Renal cortex interstitium (tissue), 11 donors: ENCODE results near the gene LIMA1. TPM values are rescaled to one million over a fixed set of nuclear protein-coding genes. Genes with fewer than 3 reads are reported as not detected.

Experiments
- DNase-seq, 11 donors: peaks; one replicate each; pipeline ENCODE4 v3.0.0-alpha.2; 2013; ENCODE audit warnings: low read depth in 9 of 11, low spot score in 4 of 11; ENCODE audit errors: extremely low read depth in 1 of 11
- polyA plus RNA-seq, 3 donors: library from polyadenylated mRNA; unstranded; fragments of 120-200 nt; gene quantifications; one replicate each; pipeline ENCODE4 v1.2.1, GENCODE V29; 2013; ENCODE audit not compliant: insufficient read length in 3 of 3

Gene LIMA1
- polyA plus RNA-seq, 3 donors, result 76.3 to 97.0 (median 83.8) TPM

DNA sequence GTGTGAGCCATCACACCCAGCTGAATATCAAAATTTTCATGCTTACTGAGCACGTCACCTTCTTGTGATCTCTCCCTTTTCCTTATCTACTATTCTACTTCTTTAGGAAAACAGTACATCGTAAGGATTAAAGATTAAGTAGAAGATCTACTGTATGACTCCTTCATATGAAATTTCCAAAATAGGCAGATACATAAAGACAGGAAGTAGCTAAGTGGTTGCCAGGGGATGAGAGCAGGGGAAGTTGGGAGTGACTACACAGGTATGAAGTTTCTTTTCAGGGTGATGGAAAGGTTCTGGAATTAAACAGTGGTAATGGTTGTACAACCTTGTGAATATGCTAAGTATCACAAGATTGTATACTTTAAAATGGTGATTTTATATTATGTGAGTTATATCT, 79.6 kb downstream of the LIMA1 start:
- DNase-seq, result no peak

DNA sequence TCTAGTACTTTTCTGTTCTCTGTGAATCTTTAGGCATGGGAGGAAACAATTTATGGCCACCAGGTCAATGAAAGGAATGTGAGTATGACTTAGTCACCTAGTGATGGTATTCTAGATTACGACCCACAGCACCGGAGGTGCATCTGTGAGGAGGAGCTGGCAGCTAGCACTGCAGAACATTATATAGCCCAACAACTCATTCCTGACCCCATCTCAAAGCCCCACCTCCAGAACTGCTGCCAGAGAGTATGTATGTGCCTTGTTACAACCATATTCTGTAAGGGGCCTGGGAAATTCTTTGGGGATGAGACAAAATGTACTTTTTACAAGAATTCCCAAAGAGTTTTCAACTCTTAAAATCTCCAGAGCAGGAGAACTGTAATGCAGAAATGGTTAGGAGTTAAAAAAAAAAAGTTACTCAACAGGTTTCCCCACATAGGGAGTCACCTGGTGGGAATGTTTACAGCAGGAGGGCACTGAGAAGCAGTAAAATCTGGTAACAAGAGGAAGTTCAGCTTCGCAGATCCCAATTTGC, 81.3 kb downstream of the LIMA1 start:
- peak in 5 of 11 donors; percentile 23 to 64 (median 60) for DNase-seq

DNA sequence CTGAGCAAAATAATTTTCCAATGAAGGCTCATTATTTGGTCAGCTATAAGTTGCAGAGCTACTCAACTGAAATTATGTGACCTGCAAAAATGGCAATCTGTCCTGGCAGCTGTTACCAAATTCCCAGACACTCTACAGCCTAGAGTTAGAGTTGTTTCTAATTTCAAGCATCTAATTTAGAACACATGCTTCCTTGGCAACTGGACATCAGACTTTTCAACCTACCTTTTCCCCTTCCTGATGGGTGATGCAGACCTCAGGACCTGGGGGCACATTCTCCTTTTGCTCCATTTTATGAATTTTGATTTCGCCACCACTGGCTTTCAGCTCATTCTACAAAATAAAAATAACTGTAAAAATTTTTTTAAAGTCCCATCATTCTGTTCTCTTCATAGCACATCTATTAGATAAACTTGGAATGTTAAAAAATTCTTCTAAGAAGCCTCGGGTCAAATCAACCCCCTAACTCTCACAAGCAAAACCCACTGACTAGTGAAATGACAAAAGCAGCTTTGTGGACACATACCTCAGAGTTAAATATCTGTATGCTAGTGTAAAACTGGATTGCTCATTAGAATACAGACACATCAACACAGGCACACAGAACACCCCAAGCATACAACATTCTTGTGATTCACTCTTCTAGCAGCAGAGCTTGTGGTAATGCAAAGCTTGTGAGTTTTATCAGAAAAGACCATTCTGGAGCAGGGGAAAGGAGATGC, 82.6 kb downstream of the LIMA1 start:
- no peak for DNase-seq

DNA sequence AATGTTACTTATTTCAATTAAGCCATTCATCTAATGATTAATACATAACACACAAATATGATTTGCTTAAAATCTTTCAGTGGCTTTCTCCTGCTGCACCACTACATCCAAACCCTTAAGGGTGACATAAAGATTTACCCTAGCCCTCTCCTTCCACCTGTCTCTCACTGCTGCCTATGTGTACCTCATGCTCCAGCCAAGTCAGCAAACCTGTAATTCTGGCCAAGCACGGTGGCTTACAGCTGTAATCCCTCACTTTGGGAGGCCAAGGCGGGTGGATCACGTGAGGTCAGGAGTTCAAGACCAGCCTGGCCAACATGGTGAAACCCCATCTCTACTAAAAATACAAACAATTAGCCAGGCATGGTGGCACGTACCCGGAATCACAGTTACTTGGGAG, 84.5 kb downstream of the LIMA1 start:
- DNase-seq, result no peak

DNA sequence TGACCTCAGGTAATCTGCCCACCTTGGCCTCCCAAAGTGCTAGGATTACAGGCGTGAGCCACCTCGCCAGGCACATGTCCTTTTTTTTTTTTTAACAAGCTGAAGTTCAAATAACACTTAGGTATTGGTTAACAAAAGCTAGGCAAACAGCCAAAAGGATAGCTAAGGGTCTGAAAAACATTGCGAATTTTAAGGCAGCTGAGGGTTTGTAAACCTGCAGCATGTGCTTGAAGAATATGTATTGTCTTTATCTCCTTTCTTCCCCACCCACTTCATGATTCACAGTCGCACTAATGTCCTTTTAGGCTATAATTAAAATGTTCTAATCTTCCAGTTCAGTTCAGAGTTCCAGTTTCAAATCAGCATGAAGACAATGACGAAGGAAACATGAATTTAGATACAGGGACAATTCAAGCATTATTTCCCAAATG, 86.0 kb downstream of the LIMA1 start:
- DNase-seq, result no peak

DNA sequence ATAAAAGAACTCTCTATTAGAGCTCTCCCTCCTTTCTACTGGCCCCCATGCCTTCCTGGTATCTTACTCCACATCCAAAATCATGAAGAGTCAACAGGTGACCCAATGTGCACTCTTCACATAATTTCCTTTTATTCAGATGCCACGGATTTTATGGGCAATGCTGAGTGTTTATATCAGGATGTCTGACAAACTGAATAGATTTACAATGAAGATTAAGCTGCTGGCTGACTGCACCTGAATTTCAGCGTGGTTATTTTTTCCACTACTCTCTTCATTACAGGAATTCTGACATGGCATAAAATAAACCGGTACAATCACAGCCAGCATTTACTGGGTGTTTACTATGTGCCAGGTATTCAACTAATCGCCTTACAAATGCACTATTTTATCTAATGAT, 86.8 kb downstream of the LIMA1 start:
- no peak for DNase-seq

DNA sequence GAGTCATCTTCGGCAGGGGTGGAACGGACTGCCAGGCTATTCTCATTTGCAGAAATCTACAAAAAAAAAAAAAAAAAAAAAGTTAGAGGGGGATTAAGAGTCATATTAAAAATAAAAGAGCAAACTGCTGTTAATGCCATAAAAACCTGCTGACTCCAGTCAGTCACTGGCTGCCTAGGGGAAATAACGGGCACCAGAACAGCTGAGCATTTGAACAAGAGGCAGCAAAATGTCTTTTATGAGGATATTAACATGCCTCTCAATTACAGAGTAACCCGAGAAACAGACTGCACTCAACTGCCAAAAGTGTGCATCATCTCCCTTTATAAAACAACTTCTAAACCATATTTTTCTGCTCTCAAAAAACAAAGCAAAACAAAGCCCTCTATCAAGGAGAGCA, 87.5 kb downstream of the LIMA1 start:
- DNase-seq, result no peak

DNA sequence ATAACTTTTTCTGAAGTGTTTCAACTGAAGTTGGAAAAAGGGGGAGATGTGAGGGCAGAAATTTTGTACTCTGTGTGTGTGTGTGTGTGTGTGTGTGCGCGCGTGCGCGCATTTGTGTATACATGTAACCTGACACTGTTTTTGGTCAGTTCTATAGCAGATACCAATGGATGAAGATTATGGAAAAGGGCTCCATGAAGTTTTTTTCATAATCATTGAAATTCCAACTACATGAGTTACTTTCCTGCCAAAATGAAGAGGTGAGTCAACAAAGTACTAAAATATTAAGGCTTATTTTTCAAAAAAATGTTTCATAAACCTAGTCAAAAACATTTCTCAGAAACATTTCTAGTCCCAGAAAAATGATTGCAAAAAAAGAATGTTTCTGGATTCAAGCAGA, 90.4 kb downstream of the LIMA1 start:
- DNase-seq, result no peak

DNA sequence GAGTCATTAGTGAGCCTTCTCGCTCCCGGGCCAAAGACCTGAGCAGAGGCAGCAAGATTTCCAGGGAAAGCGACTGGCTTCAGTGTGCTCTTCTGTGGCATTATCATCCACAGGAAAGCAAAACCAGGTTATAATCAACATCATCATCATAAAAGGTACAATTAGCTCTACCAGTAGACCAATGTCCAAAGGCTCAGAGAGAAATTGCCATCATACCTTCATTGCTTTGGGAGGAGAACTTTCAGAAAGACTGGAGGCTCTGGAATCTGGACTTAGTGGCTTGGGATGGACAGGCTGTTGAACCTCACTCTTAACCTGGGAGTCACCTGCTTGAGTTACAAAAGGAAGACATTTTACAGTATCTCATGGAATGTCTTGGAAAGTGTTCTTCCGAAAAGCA, 91.1 kb downstream of the LIMA1 start:
- DNase-seq, result no peak

DNA sequence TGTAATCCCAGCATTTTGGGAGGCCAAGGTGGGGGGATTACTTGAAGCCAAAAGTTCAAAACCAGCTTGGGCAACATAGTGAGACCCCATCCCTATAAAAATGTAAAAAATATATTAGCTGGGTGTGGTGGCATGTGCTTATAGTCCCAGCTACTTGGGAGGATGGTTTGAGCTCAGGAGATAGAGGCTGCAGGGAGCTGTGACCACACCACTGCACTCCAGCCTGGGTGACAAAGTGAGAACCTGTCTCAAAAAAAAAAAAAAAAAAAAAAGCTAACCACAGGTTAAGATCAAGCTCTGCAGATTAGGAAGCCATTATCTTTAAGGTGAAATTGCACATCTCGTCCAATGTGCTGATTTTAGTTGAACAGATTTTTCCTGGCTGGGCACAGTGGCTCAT, 92.5 kb downstream of the LIMA1 start:
- no peak for DNase-seq

DNA sequence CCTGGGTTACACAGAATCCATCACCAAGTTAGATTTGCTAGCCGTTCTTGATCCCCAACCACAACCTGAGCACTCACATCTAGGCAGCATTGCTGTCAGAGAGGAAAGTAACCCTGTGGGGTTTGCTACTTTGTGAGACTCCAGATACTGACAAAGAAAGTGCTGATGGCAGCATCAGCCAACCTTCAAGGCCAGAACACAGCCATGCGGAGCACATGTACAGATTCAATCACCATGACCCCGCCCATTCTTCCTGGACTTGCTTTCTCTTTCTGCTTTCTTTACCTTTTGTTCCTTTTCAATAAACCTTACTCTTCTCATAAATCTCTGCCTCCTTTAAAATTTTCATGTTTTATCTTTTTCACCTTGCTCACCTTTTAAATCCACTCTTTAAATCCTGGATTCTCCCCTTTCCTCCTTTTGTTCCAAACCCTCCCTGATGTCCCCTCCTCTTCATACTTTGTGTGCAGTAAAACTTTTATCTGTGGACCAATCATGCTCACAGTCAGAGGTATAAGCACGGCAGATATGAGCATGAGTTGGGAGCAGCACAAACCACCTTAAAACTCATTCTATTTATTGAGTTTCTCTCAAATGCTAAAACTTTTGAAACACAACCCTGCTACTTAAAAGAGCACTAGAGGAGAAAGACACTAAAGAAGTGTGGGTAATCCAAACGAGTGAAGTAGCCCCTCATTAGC, 94.3 kb downstream of the LIMA1 start:
- no peak for DNase-seq

DNA sequence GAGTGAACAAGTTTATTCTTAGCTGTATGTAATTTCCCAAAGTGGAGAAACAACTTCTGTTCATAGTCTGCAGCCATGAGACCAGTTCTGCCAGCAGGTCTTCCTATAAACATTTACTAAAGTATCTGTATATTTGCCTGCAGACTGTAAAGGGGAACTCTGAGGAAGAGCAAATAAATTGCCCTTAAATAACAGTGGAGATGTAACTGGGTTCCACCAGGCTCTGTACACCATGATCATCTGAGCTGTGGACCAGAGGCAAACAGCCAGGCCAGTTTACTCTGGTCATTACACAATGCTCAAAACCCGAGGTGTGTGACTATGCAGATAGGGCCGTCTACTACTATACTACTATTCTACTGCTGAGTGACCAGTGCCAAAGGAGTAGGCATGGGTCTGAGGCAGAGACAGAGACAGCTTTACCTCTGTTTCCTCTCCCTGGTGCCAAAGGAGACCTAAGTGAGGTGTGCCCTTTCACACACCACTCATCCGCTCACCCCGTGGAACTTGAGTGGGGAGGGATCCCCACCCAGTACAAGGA, 95.0 kb downstream of the LIMA1 start:
- DNase-seq, result no peak

DNA sequence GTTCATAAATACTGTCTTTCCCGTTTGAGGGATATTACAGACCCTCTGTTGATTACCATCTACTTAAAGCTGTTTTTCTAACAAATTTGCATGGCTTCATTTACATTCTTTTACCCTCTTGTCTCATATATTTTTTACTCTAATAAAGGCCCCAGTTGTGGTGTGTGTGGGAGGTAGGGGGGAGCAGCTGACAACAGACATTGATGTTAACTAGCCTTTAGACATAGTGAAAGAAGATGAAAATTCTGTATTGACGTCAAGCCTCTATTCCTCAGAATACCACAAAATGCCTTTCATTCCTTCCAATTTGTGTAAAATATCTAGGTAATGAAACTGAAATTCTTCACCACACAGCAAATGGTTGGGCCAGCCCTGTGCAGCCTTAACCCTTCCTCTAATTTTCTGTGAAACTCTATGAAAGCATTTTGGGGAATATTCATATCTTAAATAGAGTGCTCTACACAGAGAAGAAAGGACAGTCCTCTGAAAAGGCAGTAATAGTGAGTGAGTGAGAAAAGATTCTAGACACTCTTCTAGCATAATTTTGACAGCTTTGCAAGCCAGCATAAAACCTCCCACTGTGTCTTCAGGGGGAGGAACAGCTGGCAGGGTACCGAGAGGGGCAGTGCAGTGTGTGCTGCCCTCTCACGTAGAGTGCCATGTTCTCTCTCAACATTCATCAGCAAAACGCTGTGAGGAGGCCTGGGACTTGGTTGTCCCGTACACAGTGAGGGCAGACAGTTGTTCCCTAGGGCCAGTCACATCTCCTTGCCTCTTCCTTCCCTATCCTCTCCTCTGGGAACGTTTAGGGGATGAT, 96.0 kb downstream of the LIMA1 start:
- no peak for DNase-seq

DNA sequence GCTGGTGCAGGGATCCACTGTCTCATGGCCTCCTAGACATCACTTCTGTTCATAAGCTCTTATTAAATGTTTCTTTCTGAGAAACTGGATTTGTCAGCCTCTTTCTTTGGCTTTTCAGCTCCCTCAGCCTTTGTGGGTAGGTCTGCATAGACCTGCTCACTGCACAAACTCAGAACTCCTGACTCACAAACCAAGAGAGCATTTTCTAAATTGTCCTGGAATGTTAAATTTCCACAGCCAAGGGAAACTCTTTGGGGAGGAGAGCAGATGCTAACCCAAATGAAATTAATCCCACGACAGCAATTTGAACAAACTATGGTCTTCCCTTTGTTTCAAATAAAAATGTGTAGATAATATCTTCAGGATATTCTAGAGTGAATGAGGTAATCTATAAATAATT, 96.6 kb downstream of the LIMA1 start:
- DNase-seq, result no peak

DNA sequence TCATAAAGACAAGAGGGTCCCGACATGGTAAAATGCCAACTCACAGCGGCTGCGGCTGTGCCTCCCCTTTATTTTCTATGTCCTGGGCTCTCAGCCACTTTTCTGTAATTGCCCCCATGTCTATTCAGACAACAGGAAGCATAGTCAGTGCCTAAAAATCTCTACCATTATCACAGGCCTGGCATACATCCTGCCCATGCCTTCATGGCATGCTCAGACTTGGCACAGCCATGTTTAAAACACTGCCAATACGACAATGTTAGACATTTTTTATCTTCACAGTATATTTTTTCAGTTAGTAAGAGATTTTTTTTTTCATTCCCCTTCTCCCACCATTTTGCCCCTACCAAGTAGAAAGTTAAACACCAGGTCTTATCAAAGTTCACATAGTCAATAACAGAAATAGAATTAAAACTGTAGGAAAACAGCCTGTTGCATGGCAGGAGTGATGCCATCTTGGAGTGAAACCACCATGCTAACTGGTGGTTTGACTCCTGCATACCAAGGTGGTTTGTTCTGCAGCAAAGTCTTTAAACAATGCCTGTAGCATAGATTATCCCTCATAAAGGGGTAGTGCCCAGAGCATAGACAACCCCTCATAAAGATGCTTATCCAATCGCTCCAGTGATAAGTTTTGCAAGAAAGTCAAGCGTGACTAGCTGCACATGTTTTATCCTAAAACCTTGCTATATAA, 97.2 kb downstream of the LIMA1 start:
- no peak for DNase-seq

DNA sequence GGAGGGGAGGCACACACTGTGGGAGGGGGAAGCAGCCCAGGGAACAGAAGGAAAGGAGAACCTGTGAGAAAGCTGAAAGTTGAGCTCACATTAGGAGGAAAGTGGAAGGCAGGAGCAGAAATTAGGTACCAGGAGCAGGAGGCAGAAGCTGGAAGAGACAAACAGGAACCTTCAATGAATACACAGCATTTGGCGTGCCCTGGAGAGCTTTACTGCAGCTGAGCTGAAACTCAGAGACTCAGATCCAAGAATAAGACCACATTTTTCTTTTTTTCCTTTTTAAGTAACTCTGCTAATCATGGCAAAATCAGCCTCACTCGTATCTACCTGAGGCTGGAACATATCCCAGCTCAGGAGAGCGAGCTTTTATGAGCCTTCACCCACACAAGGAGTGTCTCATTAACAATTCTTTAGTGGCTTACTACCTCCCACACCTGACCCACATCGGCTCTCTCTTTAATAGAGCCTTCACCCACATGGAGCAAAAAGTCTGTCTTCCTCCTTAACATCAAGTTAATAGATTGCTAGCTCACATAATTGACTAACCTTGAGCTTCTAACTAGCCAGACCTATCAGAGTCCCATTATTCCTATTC, 97.9 kb downstream of the LIMA1 start:
- no peak for DNase-seq

DNA sequence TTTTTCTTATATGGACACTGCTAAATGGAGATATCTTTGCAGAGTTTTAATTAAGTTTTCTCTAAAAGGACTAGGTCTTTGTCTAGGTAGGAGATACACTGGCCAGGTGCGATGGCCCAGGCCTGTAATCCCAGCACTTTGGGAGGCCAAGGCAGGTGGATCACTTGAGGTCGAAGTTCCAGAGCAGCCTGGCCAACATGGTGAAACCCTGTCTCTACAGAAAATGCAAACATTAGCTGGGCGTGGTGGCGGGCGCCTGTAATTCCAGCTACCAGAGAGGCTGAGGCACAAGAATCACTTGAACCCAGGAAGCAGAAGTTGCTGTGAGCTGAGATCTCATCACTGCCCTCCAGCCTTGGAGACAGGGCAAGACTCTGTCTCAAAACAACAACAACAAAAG, 99.1 kb downstream of the LIMA1 start:
- DNase-seq, result no peak

DNA sequence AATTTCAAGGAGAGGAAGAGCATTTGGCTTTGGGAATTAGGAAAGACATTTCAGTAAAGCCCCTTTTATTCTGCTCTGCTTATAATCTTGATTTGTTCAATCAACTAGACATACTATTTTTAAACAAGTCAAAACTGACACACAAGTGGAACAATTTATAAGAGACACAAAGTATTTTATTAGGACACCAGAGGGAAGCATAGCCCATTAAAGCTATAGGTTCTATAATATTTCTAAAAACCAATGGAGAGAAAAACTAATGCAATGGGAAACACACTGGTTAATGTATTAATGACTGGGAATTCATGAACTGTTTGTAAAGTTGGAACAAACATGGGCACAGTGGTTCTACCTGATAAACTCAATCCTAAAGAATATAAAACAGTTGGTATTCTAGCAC, 100.9 kb downstream of the LIMA1 start:
- DNase-seq, result no peak

DNA sequence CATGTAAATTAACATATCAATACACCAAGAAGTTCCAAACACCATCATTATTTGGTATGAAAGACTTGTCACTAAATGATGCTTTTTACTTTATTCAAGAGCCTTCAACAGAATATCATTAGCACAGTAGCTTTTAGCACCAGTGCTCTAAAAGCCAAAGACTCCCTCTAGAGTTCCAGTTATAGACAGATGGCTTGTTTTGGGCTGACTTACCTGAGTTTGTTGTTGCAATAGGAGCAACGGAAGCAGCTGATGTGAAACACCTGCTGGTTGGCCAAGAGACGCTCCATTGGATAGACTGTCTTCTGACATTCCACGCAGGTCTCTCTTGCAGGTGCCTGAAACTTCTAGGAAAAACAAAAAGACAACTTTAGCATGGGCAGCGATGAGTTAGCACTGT, 101.6 kb downstream of the LIMA1 start:
- DNase-seq, result no peak
